ENCODE measurements around the gene RASL10B.

DNA sequence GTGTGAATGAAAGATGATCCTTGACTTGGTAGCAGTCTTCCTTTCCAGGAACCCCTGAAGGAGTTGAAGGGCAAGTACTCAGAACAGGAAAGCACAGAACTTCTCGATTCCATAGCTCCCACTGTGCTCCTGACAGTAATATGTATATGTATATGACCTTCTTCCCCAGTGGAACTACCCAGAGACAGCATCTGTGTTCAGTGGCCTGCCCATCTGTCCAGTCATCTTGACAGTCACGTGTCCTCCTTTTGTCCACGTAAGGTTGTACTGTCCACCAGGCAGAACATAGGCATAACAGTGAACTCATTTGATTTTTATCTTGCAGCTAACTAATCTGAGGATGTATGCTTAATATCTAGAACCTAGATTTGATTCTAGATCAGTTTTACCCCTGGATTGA is 37.8 kb upstream of the RASL10B start:
- TF ChIP-seq, protein P1, sequence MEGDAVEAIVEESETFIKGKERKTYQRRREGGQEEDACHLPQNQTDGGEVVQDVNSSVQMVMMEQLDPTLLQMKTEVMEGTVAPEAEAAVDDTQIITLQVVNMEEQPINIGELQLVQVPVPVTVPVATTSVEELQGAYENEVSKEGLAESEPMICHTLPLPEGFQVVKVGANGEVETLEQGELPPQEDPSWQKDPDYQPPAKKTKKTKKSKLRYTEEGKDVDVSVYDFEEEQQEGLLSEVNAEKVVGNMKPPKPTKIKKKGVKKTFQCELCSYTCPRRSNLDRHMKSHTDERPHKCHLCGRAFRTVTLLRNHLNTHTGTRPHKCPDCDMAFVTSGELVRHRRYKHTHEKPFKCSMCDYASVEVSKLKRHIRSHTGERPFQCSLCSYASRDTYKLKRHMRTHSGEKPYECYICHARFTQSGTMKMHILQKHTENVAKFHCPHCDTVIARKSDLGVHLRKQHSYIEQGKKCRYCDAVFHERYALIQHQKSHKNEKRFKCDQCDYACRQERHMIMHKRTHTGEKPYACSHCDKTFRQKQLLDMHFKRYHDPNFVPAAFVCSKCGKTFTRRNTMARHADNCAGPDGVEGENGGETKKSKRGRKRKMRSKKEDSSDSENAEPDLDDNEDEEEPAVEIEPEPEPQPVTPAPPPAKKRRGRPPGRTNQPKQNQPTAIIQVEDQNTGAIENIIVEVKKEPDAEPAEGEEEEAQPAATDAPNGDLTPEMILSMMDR (IDR thresholded peaks at IDR 0.05): no peak
- TF ChIP-seq POLR2A (IDR thresholded peaks at IDR 0.05): no peak

Measured in thyroid gland (tissue), 4 donors.